Naive thymus-derived CD4-positive, alpha-beta T cell (primary cell): ENCODE results near the gene MED26. TPM values are rescaled to one million over a fixed set of nuclear protein-coding genes. Genes with fewer than 3 reads are reported as not detected.
A peak's percentile ranks its signal among the peaks of the same experiment; 100 is the strongest.
"Not testable (repeated sequence)": the region's sequence is repeated elsewhere in the genome, so short reads cannot be mapped to it uniquely, and the experiment has no call there.

Source experiments
- ATAC-seq: fragments of 150-1000 bp; cut with Tn5 transposase; 2 replicates; pipeline ENCODE4 v1.10.0; 2021; ENCODE audit warnings: mild to moderate bottlenecking, moderate library complexity
- CTCF ChIA-PET: fragments of 350-600 bp; sonication (Branson Sonifier 250); formaldehyde crosslinking; loops from one replicate; lab custom pipeline; 2021; ENCODE audit warnings: antibody characterized with exemption; lab: Charles Lee
- POLR2A ChIA-PET: fragments of 350-600 bp; sonication (Branson Sonifier 250); formaldehyde crosslinking; loops from one replicate; lab custom pipeline; 2021; ENCODE audit warnings: antibody characterized with exemption, inconsistent platforms; lab: Charles Lee
- DNase-seq, 9 donors: peaks; one replicate each; pipeline versions ENCODE4 v3.0.0 to v3.0.0-alpha.2; 2020 to 2022; ENCODE audit warnings: mixed read lengths in 1 of 9
- H3K27ac ChIP-seq: one replicate; pipeline ENCODE4 v1.7.0; 2013; ENCODE audit warnings: mild to moderate bottlenecking, low read depth, low read length, moderate library complexity
- H3K27me3 ChIP-seq, 2 donors: one replicate each; pipeline ENCODE4 v1.7.0; 2013; ENCODE audit warnings: low read length in 2 of 2, mild to moderate bottlenecking in 2 of 2, moderate library complexity in 2 of 2; ENCODE audit not compliant: control insufficient read depth in 2 of 2, insufficient read depth in 2 of 2
- H3K36me3 ChIP-seq, 3 experiments: 1 replicate in 2 of 3; 2 replicates in 1 of 3; pipeline ENCODE4 v1.7.0; 2013; ENCODE audit warnings: low read length in 3 of 3, mild to moderate bottlenecking in 3 of 3, moderate library complexity in 1 of 3; ENCODE audit not compliant: insufficient read depth in 3 of 3, control insufficient read depth in 2 of 3
- H3K4me1 ChIP-seq, 2 donors: one replicate each; pipeline ENCODE4 v1.7.0; 2013; ENCODE audit warnings: low read length in 2 of 2, mild to moderate bottlenecking in 2 of 2, moderate library complexity in 1 of 2; ENCODE audit not compliant: control insufficient read depth in 2 of 2, insufficient read depth in 2 of 2
- H3K4me3 ChIP-seq: 2 replicates; pipeline ENCODE4 v1.7.0; 2013; ENCODE audit warnings: mild to moderate bottlenecking, low read length
- H3K9me3 ChIP-seq, 3 experiments: 1 replicate in 2 of 3; 2 replicates in 1 of 3; pipeline ENCODE4 v1.7.0; 2013; ENCODE audit warnings: low read length in 3 of 3; ENCODE audit not compliant: control insufficient read depth in 2 of 3
- H3K27ac Mint-ChIP-seq, 9 donors: one replicate each; pipeline ENCODE4 v1.8.0; 2020 to 2022; ENCODE audit warnings: mixed read lengths in 9 of 9, mild to moderate bottlenecking in 8 of 9, moderate library complexity in 5 of 9, inconsistent platforms in 2 of 9
- H3K27me3 Mint-ChIP-seq, 5 donors: one replicate each; pipeline ENCODE4 v1.8.0; 2021 to 2022; ENCODE audit warnings: mixed read lengths in 5 of 5, mild to moderate bottlenecking in 1 of 5
- H3K36me3 Mint-ChIP-seq, 5 donors: one replicate each; pipeline ENCODE4 v1.8.0; 2020 to 2022; ENCODE audit warnings: mixed read lengths in 5 of 5, mild to moderate bottlenecking in 3 of 5, inconsistent platforms in 1 of 5
- H3K4me1 Mint-ChIP-seq, 7 donors: one replicate each; pipeline ENCODE4 v1.8.0; 2020 to 2022; ENCODE audit warnings: mixed read lengths in 7 of 7, mild to moderate bottlenecking in 3 of 7, inconsistent platforms in 1 of 7
- H3K4me3 Mint-ChIP-seq, 10 donors: one replicate each; pipeline ENCODE4 v1.8.0; 2020 to 2022; ENCODE audit warnings: mild to moderate bottlenecking in 10 of 10, mixed read lengths in 10 of 10, moderate library complexity in 6 of 10, inconsistent platforms in 2 of 10
- H3K9me3 Mint-ChIP-seq, 11 donors: one replicate each; pipeline ENCODE4 v1.8.0; 2020 to 2022; ENCODE audit warnings: mixed read lengths in 11 of 11, mild to moderate bottlenecking in 4 of 11, inconsistent platforms in 1 of 11, moderate library complexity in 1 of 11
- intact Hi-C, 2 donors: fragments of 100-400 bp; cut with micrococcal nuclease; formaldehyde crosslinking; loops; one replicate each; pipeline ENCODE4 v1.15.1; 2023
- polyA plus RNA-seq, 2 donors: library from polyadenylated mRNA; unstranded; fragments of 300-500 nt; fragmentation: Illumina TruSeq; gene quantifications; one replicate each; pipeline ENCODE4 v1.2.3, GENCODE V29; 2021
- total RNA-seq, 6 experiments: library from RNA in 5 of 6; stranded (reverse) in 5 of 6; gene quantifications; 1 replicate in 5 of 6; 2 replicates in 1 of 6; pipeline ENCODE4 v1.2.3 and lab custom pipeline; 2021 to 2026

Gene MED26
- total RNA-seq: 10 to 100 TPM; 14.2 to 34.3 (median 17.4) TPM
- 1 to 10 TPM; 3.3 to 5.3 TPM for polyA plus RNA-seq
- total RNA-seq (lab: John Stamatoyannopoulos, UW): 21.1 reads per million, percentile 51 among the genes with 10 or more reads in this experiment

- ChIA-PET POLR2A (interaction anchor here (0.6 to 4.4 kb wide), 14 partner anchors 32 to 587 kb away, joined by 3 to 40 read pairs (median 4); partner anchors contain the start of genes SMIM7, TMEM38A and USE1), CTCF (no interaction called here)
- Mint-ChIP-seq H3K4me1 (peaks cover 34 to 49% (median 44%) of the 10 kb centered on the region in 7 donors), H3K36me3 (peaks cover 0 to 21% (median 9%) of the 10 kb centered on the region in 5 donors), H3K27me3 (peaks cover 0 to 1% (median 0%) of the 10 kb centered on the region in 5 donors), H3K4me3 (peak within 1 kb of the TSS; percentile 92 to 98 (median 97)), H3K9me3 (no peaks in the 10 kb centered on the region), H3K27ac (peak within 1 kb of the TSS; percentile 88 to 99 (median 98))
- H3K36me3 ChIP-seq: peaks cover 0 to 31% (median 0%) of the 10 kb centered on the region in 3 experiments
- H3K4me1 ChIP-seq: peaks cover 15% of the 10 kb centered on the region in 2 donors
- intact Hi-C loops: loop anchor here (1.0 to 5.0 kb wide), 13 partner anchors 32 to 549 kb away; partner anchors contain the start of genes C19orf44 (in 2 of the 2), CALR3 (in 2 of the 2), CHERP (in 2 of the 2) and HAUS8 (in 2 of the 2)
- ATAC-seq (peak; percentile 97), DNase-seq (peak; percentile 91 to 97 (median 94))
- peak within 1 kb of the TSS; percentile 97 for H3K27ac ChIP-seq
- H3K4me3 ChIP-seq: peak within 1 kb of the TSS; percentile 92
- no peaks in the 10 kb centered on the region for H3K27me3 ChIP-seq
- H3K9me3 ChIP-seq: no peaks in the 10 kb centered on the region
Observed at GRCh38 chr19:16628183-16628983, at the start of gene MED26. MED26 (minus strand) TSS chr19:16628204; CDS start chr19:16627943, 261 bp downstream.

- DNase-seq (no peak), ATAC-seq (no peak)
- Mint-ChIP-seq H3K27ac (no peak overlapping the region), H3K27me3 (no peaks in the 10 kb centered on the region), H3K9me3 (peaks cover 0 to 18% (median 5%) of the 10 kb centered on the region in 11 donors), H3K4me3 (no peak overlapping the region), H3K4me1 (peaks cover 0 to under 1% (median 0%) of the 10 kb centered on the region in 7 donors), H3K36me3 (peaks cover 3 to 13% (median 8%) of the 10 kb centered on the region in 5 donors)
- intact Hi-C loops: no loop called here
- H3K4me1 ChIP-seq: no peaks in the 10 kb centered on the region
- POLR2A ChIA-PET: no interaction called here
- peaks cover 0 to 11% (median 0%) of the 10 kb centered on the region in 3 experiments for H3K9me3 ChIP-seq
- H3K27ac ChIP-seq: no peak overlapping the region
- no peak overlapping the region for H3K4me3 ChIP-seq
- CTCF ChIA-PET: no interaction called here
- no peaks in the 10 kb centered on the region for H3K36me3 ChIP-seq
- H3K27me3 ChIP-seq: no peaks in the 10 kb centered on the region
Observed at GRCh38 chr19:16677055-16677454, 49.1 kb upstream of the MED26 start.

- Mint-ChIP-seq H3K27ac (no peak overlapping the region), H3K4me3 (no peak overlapping the region), H3K27me3 (no peaks in the 10 kb centered on the region), H3K4me1 (peaks cover 0 to 3% (median 0%) of the 10 kb centered on the region in 7 donors), H3K9me3 (peaks cover 0 to 12% (median 3%) of the 10 kb centered on the region in 11 donors), H3K36me3 (peaks cover 2 to 8% (median 3%) of the 10 kb centered on the region in 5 donors)
- intact Hi-C loops: no loop called here
- H3K36me3 ChIP-seq: no peaks in the 10 kb centered on the region
- no peak for DNase-seq
- POLR2A ChIA-PET: no interaction called here
- no peaks in the 10 kb centered on the region for H3K27me3 ChIP-seq
- no peak overlapping the region for H3K27ac ChIP-seq
- H3K4me1 ChIP-seq: no peaks in the 10 kb centered on the region
- ATAC-seq: no peak
- no peak overlapping the region for H3K4me3 ChIP-seq
- CTCF ChIA-PET: no interaction called here
- H3K9me3 ChIP-seq: peaks cover 0 to 6% (median 0%) of the 10 kb centered on the region in 3 experiments
Observed at GRCh38 chr19:16676101-16676798, 48.2 kb upstream of the MED26 start.

GRCh38 chr19:16673839-16674238 lies 45.8 kb upstream of the MED26 start:
- H3K9me3 Mint-ChIP-seq: not testable (repeated sequence)

GRCh38 chr19:16673231-16673630 lies 45.2 kb upstream of the MED26 start:
- Mint-ChIP-seq H3K4me1 (peaks cover 0 to 3% (median 0%) of the 10 kb centered on the region in 7 donors), H3K27ac (no peak overlapping the region), H3K9me3 (no peaks in the 10 kb centered on the region), H3K27me3 (no peaks in the 10 kb centered on the region), H3K36me3 (peaks cover 0 to 4% (median 0%) of the 10 kb centered on the region in 5 donors), H3K4me3 (no peak overlapping the region)
- Histone ChIP-seq H3K27me3 (no peaks in the 10 kb centered on the region), H3K4me3 (no peak overlapping the region), H3K9me3 (no peaks in the 10 kb centered on the region), H3K4me1 (no peaks in the 10 kb centered on the region), H3K27ac (no peak overlapping the region), H3K36me3 (no peaks in the 10 kb centered on the region)
- ATAC-seq (no peak), DNase-seq (no peak)
- ChIA-PET CTCF (no interaction called here), POLR2A (no interaction called here)
- intact Hi-C loops: no loop called here

More at GRCh38 chr19:16673839-16674238, 45.8 kb upstream of the MED26 start:
- H3K36me3 ChIP-seq, CTCF ChIA-PET, H3K27me3 Mint-ChIP-seq, H3K9me3 ChIP-seq, POLR2A ChIA-PET, H3K27ac ChIP-seq, H3K36me3 Mint-ChIP-seq, H3K4me1 ChIP-seq, H3K4me3 Mint-ChIP-seq, H3K4me3 ChIP-seq, H3K27ac Mint-ChIP-seq, H3K27me3 ChIP-seq, DNase-seq, ATAC-seq, H3K4me1 Mint-ChIP-seq, intact Hi-C loops: not testable (repeated sequence)

GRCh38 chr19:16671652-16672274 lies 43.8 kb upstream of the MED26 start:
- no peak overlapping the region for H3K27ac ChIP-seq
- H3K4me1 ChIP-seq: no peaks in the 10 kb centered on the region
- ChIA-PET POLR2A (no interaction called here), CTCF (no interaction called here)
- H3K4me3 ChIP-seq: no peak overlapping the region
- H3K9me3 ChIP-seq: no peaks in the 10 kb centered on the region
- no peak overlapping the region for H3K4me3 Mint-ChIP-seq
- intact Hi-C loops: no loop called here
- DNase-seq (no peak), ATAC-seq (no peak)
- peaks cover 0 to 4% (median 0%) of the 10 kb centered on the region in 7 donors for H3K4me1 Mint-ChIP-seq
- no peaks in the 10 kb centered on the region for H3K27me3 Mint-ChIP-seq
- H3K36me3 Mint-ChIP-seq: no peaks in the 10 kb centered on the region
- H3K27ac Mint-ChIP-seq: no peak overlapping the region
- no peaks in the 10 kb centered on the region for H3K9me3 Mint-ChIP-seq
- H3K27me3 ChIP-seq: no peaks in the 10 kb centered on the region
- no peaks in the 10 kb centered on the region for H3K36me3 ChIP-seq
